AG04450 (cell line): ENCODE results near the gene CD109. TPM values are rescaled to one million over a fixed set of nuclear protein-coding genes. Genes with fewer than 3 reads are reported as not detected.

Experiments used
- CTCF ChIA-PET: fragments of 300-600, 350-600 bp; formaldehyde crosslinking; extraction: SDS; loops from one replicate; lab custom pipeline; 2022; ENCODE audit warnings: antibody characterized with exemption, inconsistent platforms; lab: Charles Lee
- POLR2A ChIA-PET: fragments of 350-600 bp; formaldehyde crosslinking; extraction: SDS; loops from one replicate; lab custom pipeline; 2021; ENCODE audit warnings: antibody characterized with exemption, inconsistent platforms; lab: Yijun Ruan, JAX
- DNase-seq: peaks from one replicate; pipeline ENCODE4 v3.0.0-alpha.2; 2011; ENCODE audit warnings: low read depth, low spot score
- H3K27ac ChIP-seq: one replicate; pipeline ENCODE4 v1.5.1; 2012; ENCODE audit warnings: low read depth, low read length, control low read depth
- H3K27me3 ChIP-seq: one replicate; pipeline ENCODE4 v1.6.0; 2012; ENCODE audit warnings: low read length; ENCODE audit not compliant: control insufficient read depth, insufficient read depth
- H3K4me3 ChIP-seq: 2 replicates; pipeline ENCODE4 v1.5.1; 2011; ENCODE audit warnings: mild to moderate bottlenecking, low read depth, low read length, control low read depth
- H3K9me3 ChIP-seq: 2 replicates; pipeline ENCODE4 v1.5.1; 2012; ENCODE audit warnings: low read length; ENCODE audit not compliant: control insufficient read depth, insufficient read depth
- CTCF ChIP-seq: IDR thresholded peaks from 2 replicates; pipeline ENCODE4 v1.5.1; 2011; ENCODE audit warnings: low read depth, low read length, control low read depth, inconsistent platforms
- polyA plus RNA-seq: library from polyadenylated mRNA; depleted of rRNA; stranded (reverse); fragments of >200 nt; gene quantifications from 2 replicates; pipeline ENCODE4 v1.2.3, GENCODE V29; 2011

The CD109 gene
- polyA plus RNA-seq, 1 experiment: 46.1 TPM

- no peaks in the 10 kb centered on the region for H3K27me3 ChIP-seq
- no peak for TF ChIP-seq CTCF
- peak; percentile 75 for DNase-seq
- ChIA-PET POLR2A (interaction anchor here (0.5 to 3.2 kb wide), 11 partner anchors 9 to 1552 kb away, joined by 3 to 11 read pairs (median 4); partner anchors contain the start of gene COL12A1), CTCF (interaction anchor here (0.5 to 3.6 kb wide), 18 partner anchors 10 to 1558 kb away, joined by 3 to 23 read pairs (median 4); partner anchors contain the start of gene EEF1A1)
- peak within 1 kb of the TSS; percentile 88 for H3K27ac ChIP-seq
- H3K9me3 ChIP-seq: no peaks in the 10 kb centered on the region; the same call in 1 of the 2 replicates
- peak within 1 kb of the TSS; percentile 73 for H3K4me3 ChIP-seq
Measured at GRCh38 chr6:73653571-73654424, 42.2 kb upstream of the CD109 start, which contains the start of gene SLC17A5. SLC17A5 (minus strand) TSS chr6:73653992; CDS start chr6:73653886, 106 bp downstream.

- no peaks in the 10 kb centered on the region; the same call in 1 of the 2 replicates for H3K9me3 ChIP-seq
- H3K27me3 ChIP-seq: no peaks in the 10 kb centered on the region
- H3K4me3 ChIP-seq: no peak overlapping the region
- no peak overlapping the region for H3K27ac ChIP-seq
- ChIA-PET CTCF (interaction anchor here (1.3 kb wide), 1 partner anchor 1555 kb away, joined by 3 read pairs; no protein-coding TSS in a partner anchor), POLR2A (no interaction called here)
- no peak for TF ChIP-seq CTCF
- no peak for DNase-seq
Measured at GRCh38 chr6:73655341-73655917, 40.6 kb upstream of the CD109 start.

- ChIA-PET POLR2A (no interaction called here), CTCF (interaction anchor here (1.4 kb wide), 1 partner anchor 19 kb away, joined by 3 read pairs; no protein-coding TSS in a partner anchor)
- H3K9me3 ChIP-seq: no peaks in the 10 kb centered on the region; the same call in 1 of the 2 replicates
- no peak overlapping the region for H3K4me3 ChIP-seq
- H3K27me3 ChIP-seq: no peaks in the 10 kb centered on the region
- H3K27ac ChIP-seq: no peak overlapping the region
- TF ChIP-seq CTCF: no peak
- DNase-seq: no peak
Measured at GRCh38 chr6:73656531-73657145, 39.4 kb upstream of the CD109 start.

GRCh38 chr6:73657201-73657600 lies 38.8 kb upstream of the CD109 start:
- Histone ChIP-seq H3K27me3 (no peaks in the 10 kb centered on the region), H3K4me3 (no peak overlapping the region), H3K9me3 (no peaks in the 10 kb centered on the region; the same call in 1 of the 2 replicates), H3K27ac (no peak overlapping the region)
- CTCF ChIA-PET: interaction anchor here (1.4 kb wide), 1 partner anchor 19 kb away, joined by 3 read pairs; no protein-coding TSS in a partner anchor
- no peak for TF ChIP-seq CTCF
- POLR2A ChIA-PET: no interaction called here
- DNase-seq: no peak
